GM23338 (cell line): ENCODE results near the gene GRIK1. TPM values are rescaled to one million over a fixed set of nuclear protein-coding genes. Genes with fewer than 3 reads are reported as not detected.

Experiments
- ATAC-seq: fragments of 200-7000 bp; cut with Tn5 transposase; 3 replicates; pipeline ENCODE4 v1.9.1; 2020
- DNase-seq: peaks from one replicate; pipeline ENCODE4 v3.0.0-alpha.2; 2015; ENCODE audit warnings: low spot score
- H2AFZ ChIP-seq: fragments of 200-600 bp; sonication (generic); 2 replicates; pipeline ENCODE4 v1.8.0; 2016; ENCODE audit warnings: antibody characterized with exemption, mild to moderate bottlenecking, moderate library complexity
- H3F3A ChIP-seq: fragments of 200-600 bp; sonication (generic); replicated peaks from 2 replicates; pipeline ENCODE4 v1.8.0; 2017; ENCODE audit warnings: antibody characterized with exemption, mixed run types, low read depth
- H3K27ac ChIP-seq: fragments of 200-600 bp; sonication (generic); 2 replicates; pipeline ENCODE4 v1.6.1; 2016; ENCODE audit warnings: low read depth
- H3K27me3 ChIP-seq: fragments of 200-600 bp; sonication (generic); 2 replicates; pipeline ENCODE4 v1.8.0; 2016; ENCODE audit warnings: mild to moderate bottlenecking, mixed run types, moderate library complexity; ENCODE audit not compliant: insufficient read depth
- H3K36me3 ChIP-seq: fragments of 200-600 bp; sonication (generic); 2 replicates; pipeline ENCODE4 v1.8.0; 2016; ENCODE audit warnings: mild to moderate bottlenecking; ENCODE audit not compliant: insufficient read depth
- H3K4me1 ChIP-seq: fragments of 200-600 bp; sonication (generic); 2 replicates; pipeline ENCODE4 v1.8.0; 2016; ENCODE audit warnings: mild to moderate bottlenecking, moderate library complexity; ENCODE audit not compliant: insufficient read depth
- H3K4me2 ChIP-seq: fragments of 200-600 bp; sonication (generic); 2 replicates; pipeline ENCODE4 v1.7.1; 2017; ENCODE audit warnings: mixed run types
- H3K4me3 ChIP-seq: fragments of 200-600 bp; sonication (generic); 2 replicates; pipeline ENCODE4 v1.6.1; 2016; ENCODE audit warnings: mixed run types
- H3K79me2 ChIP-seq: fragments of 200-600 bp; sonication (generic); replicated peaks from 2 replicates; pipeline ENCODE4 v1.8.0; 2017; ENCODE audit warnings: mild to moderate bottlenecking; ENCODE audit not compliant: insufficient read depth
- H3K9me2 ChIP-seq: fragments of 200-600 bp; sonication (generic); 2 replicates; pipeline ENCODE4 v1.8.0; 2017; ENCODE audit not compliant: insufficient read depth
- H4K20me1 ChIP-seq: fragments of 200-600 bp; sonication (generic); replicated peaks from 2 replicates; pipeline ENCODE4 v1.8.0; 2017; ENCODE audit warnings: mild to moderate bottlenecking; ENCODE audit not compliant: insufficient read depth
- H3K27ac Mint-ChIP-seq: 2 replicates; pipeline ENCODE4 v1.8.0; 2020; ENCODE audit warnings: inconsistent platforms, mild to moderate bottlenecking, moderate library complexity, mixed read lengths
- H3K27me3 Mint-ChIP-seq: 3 replicates; pipeline ENCODE4 v1.8.0; 2022; ENCODE audit warnings: low read depth, mild to moderate bottlenecking, moderate library complexity, mixed read lengths, inconsistent platforms; ENCODE audit not compliant: insufficient read depth, poor library complexity
- H3K36me3 Mint-ChIP-seq: 3 replicates; pipeline ENCODE4 v1.8.0; 2021; ENCODE audit warnings: low read depth, mild to moderate bottlenecking, inconsistent platforms, moderate library complexity, mixed read lengths
- H3K4me1 Mint-ChIP-seq: 3 replicates; pipeline ENCODE4 v1.8.0; 2020; ENCODE audit warnings: mild to moderate bottlenecking, inconsistent platforms, mixed read lengths
- H3K4me3 Mint-ChIP-seq: 3 replicates; pipeline ENCODE4 v1.8.0; 2021; ENCODE audit warnings: moderate library complexity, mild to moderate bottlenecking, inconsistent platforms, mixed read lengths
- H3K9me3 Mint-ChIP-seq: 3 replicates; pipeline ENCODE4 v1.8.0; 2020; ENCODE audit warnings: moderate library complexity, mild to moderate bottlenecking, inconsistent platforms, mixed read lengths
- CREB1 ChIP-seq: fragments of 250-450 bp; sonication (Bioruptor Pico); IDR thresholded peaks from 2 replicates; pipeline ENCODE4 v1.5.0; 2020; ENCODE audit warnings: low read depth, mild to moderate bottlenecking, moderate library complexity
- EZH2phosphoT487 ChIP-seq: fragments of 200-600 bp; sonication (generic); IDR thresholded peaks from one replicate; pipeline ENCODE4 v1.8.1; 2018; ENCODE audit warnings: antibody characterized with exemption; ENCODE audit not compliant: unreplicated experiment
- NANOG ChIP-seq: IDR thresholded peaks from 2 replicates; pipeline ENCODE4 v1.6.1; 2016; ENCODE audit warnings: antibody characterized with exemption, borderline replicate concordance
- ZNF331 ChIP-seq: fragments of 250-450 bp; sonication (Bioruptor Pico); IDR thresholded peaks from 2 replicates; pipeline ENCODE4 v1.5.0; 2020; ENCODE audit warnings: low read depth, mild to moderate bottlenecking, moderate library complexity
- ZNF462 ChIP-seq: fragments of 250-450 bp; sonication (Bioruptor Pico); IDR thresholded peaks from 2 replicates; pipeline ENCODE4 v1.5.0; 2020; ENCODE audit warnings: mild to moderate bottlenecking, moderate library complexity
- polyA plus RNA-seq: library from polyadenylated mRNA; unstranded; fragments of >200 nt; fragmentation: Nextera tagmentation; extraction: Ambion mirVana; gene quantifications from 2 replicates; pipeline ENCODE4 v1.2.1, GENCODE V29; 2016
- total RNA-seq: library from RNA; depleted of rRNA; stranded (reverse); fragments of >200 nt; shearing (Covaris generic); gene quantifications from 2 replicates; pipeline ENCODE4 v1.2.3, GENCODE V29; 2014

The GRIK1 gene
- total and polyA plus RNA-seq, 2 experiments from 2014 or later = 0.18 to 0.42 TPM

- no peak for TF ChIP-seq ZNF462 (CRISPR knock-in tag)
- TF ChIP-seq NANOG = no peak
- no peak for TF ChIP-seq EZH2phosphoT487
- no peak for TF ChIP-seq CREB1
Observed at GRCh38 chr21:29689753-29690152, 250.0 kb downstream of the GRIK1 start (continued).

- Histone ChIP-seq H3K36me3 (no peaks in the 10 kb centered on the region), H3K4me2 (no peak overlapping the region), H3F3A (no peaks in the 10 kb centered on the region), H2AFZ (no peak overlapping the region), H3K27ac (no peak overlapping the region), H3K4me1 (peaks cover 2% of the 10 kb centered on the region; the same call in 1 of the 2 replicates), H3K4me3 (no peak overlapping the region), H4K20me1 (no peaks in the 10 kb centered on the region), H3K9me2 (no peaks in the 10 kb centered on the region), H3K27me3 (no peaks in the 10 kb centered on the region), H3K79me2 (no peaks in the 10 kb centered on the region)
- Mint-ChIP-seq H3K4me1 (no peaks in the 10 kb centered on the region; the same call in 2 of the 3 replicates), H3K9me3 (no peaks in the 10 kb centered on the region; the same call in 2 of the 3 replicates), H3K4me3 (no peak overlapping the region), H3K27me3 (peaks cover 3% of the 10 kb centered on the region), H3K36me3 (no peaks in the 10 kb centered on the region), H3K27ac (no peak overlapping the region)
- DNase-seq (no peak), ATAC-seq (no peak)
- no peak for TF ChIP-seq NANOG
- TF ChIP-seq ZNF331 = no peak
Observed at GRCh38 chr21:29684106-29684505, 255.7 kb downstream of the GRIK1 start.
